ENCODE measurements around the gene PLEKHS1. TPM values are rescaled to one million over a fixed set of nuclear protein-coding genes. Genes with fewer than 3 reads are reported as not detected.
"Not testable (repeated sequence)": the region's sequence is repeated elsewhere in the genome, so short reads cannot be mapped to it uniquely, and the experiment has no call there.

Gene PLEKHS1
- total RNA-seq, 4 donors from 2014 or later: not detected

GRCh38 chr10:113806503-113806902 is 55.0 kb downstream of the PLEKHS1 start:
- intact Hi-C loops (cut with DNase I; ENCODE audit: low total_unique reads) (no loop called here), in situ Hi-C loops (cut with MboI; ENCODE audit: low sequenced_read_pairs in 4 of 4) (no loop called here)
- Histone ChIP-seq H3K36me3 (no peaks in the 10 kb centered on the region), H3K4me1 (no peaks in the 10 kb centered on the region), H3K27me3 (peaks cover 0 to 4% (median 0%) of the 10 kb centered on the region in 3 donors), H3K4me3 (no peak overlapping the region), H3K9me3 (no peaks in the 10 kb centered on the region), H3K27ac (no peak overlapping the region)
- no peak for ATAC-seq
- no peak for DNase-seq
- TF ChIP-seq CTCF (IDR thresholded peaks at IDR 0.05 in 4 of 5, conservative IDR thresholded peaks at IDR 0.05 in 1 of 5): no peak
- TF ChIP-seq POLR2A (IDR thresholded peaks at IDR 0.05): no peak

DNA sequence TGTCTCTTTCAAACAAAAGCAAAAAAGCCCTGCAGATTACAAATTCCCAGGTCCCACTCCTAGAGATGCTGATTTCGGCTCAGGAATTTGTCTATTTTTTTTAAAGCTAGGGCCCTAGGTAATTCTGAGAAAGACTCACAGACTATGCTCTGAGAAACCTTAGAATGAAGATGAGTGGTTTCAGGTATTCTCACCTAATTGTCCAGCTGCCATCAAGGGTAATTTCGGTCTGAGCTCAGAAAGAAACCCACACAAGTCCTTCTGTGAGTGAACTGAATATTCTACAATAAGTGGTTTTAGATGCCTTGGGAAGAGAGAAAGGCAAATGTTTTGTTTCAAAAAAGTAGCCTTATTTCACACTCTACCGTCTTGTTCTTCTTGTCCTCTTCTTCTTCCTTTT is 56.7 kb downstream of the PLEKHS1 start:
- Histone ChIP-seq H3K9me3 (no peaks in the 10 kb centered on the region), H3K4me3 (no peak overlapping the region), H3K36me3 (no peaks in the 10 kb centered on the region), H3K4me1 (no peaks in the 10 kb centered on the region), H3K27me3 (peaks cover 0 to 4% (median 0%) of the 10 kb centered on the region in 3 donors), H3K27ac (no peak overlapping the region)
- ATAC-seq (no peak), DNase-seq (no peak)
- in situ Hi-C loops (cut with MboI; ENCODE audit: low sequenced_read_pairs in 4 of 4) (no loop called here), intact Hi-C loops (cut with DNase I; ENCODE audit: low total_unique reads) (no loop called here)
- TF ChIP-seq POLR2A (IDR thresholded peaks at IDR 0.05) (no peak), CTCF (IDR thresholded peaks at IDR 0.05 in 4 of 5, conservative IDR thresholded peaks at IDR 0.05 in 1 of 5) (no peak)

DNA sequence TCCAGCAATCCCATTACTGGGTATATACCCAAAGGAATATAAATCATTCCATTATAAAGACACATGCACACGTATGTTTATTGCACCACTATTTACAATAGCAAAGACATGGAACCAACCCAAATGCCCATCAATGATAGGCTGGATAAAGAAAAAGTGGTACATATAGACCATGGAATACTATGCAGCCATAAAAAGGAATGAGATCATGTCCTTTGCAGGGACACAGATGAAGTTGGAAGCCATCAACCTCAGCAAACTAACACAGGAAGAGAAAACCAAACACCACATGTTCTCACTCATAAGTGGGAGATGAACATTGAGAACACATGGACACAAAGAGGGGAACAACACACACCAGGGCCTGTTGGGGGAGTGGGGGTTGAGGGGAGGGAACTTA is 63.2 kb downstream of the PLEKHS1 start:
- H3K4me3 ChIP-seq; H3K36me3 ChIP-seq; intact Hi-C loops (cut with DNase I; ENCODE audit: low total_unique reads); DNase-seq; H3K27me3 ChIP-seq; H3K9me3 ChIP-seq; in situ Hi-C loops (cut with MboI; ENCODE audit: low sequenced_read_pairs in 4 of 4); H3K27ac ChIP-seq; ATAC-seq; H3K4me1 ChIP-seq: not testable (repeated sequence)

GRCh38 chr10:113819989-113820388 is 68.5 kb downstream of the PLEKHS1 start:
- TF ChIP-seq CTCF (IDR thresholded peaks at IDR 0.05 in 4 of 5, conservative IDR thresholded peaks at IDR 0.05 in 1 of 5) (no peak), POLR2A (IDR thresholded peaks at IDR 0.05) (no peak)
- in situ Hi-C loops (cut with MboI; ENCODE audit: low sequenced_read_pairs in 4 of 4): no loop called here

GRCh38 chr10:113820507-113820906 is 69.0 kb downstream of the PLEKHS1 start:
- no peaks in the 10 kb centered on the region for H3K36me3 ChIP-seq
- no peaks in the 10 kb centered on the region for H3K4me1 ChIP-seq
- DNase-seq (no peak), ATAC-seq (no peak)
- intact Hi-C loops (cut with DNase I; ENCODE audit: low total_unique reads) (no loop called here), in situ Hi-C loops (cut with MboI; ENCODE audit: low sequenced_read_pairs in 4 of 4) (no loop called here)
- TF ChIP-seq POLR2A (IDR thresholded peaks at IDR 0.05): no peak
- TF ChIP-seq CTCF (IDR thresholded peaks at IDR 0.05 in 4 of 5, conservative IDR thresholded peaks at IDR 0.05 in 1 of 5): no peak
- no peak overlapping the region for H3K27ac ChIP-seq
- H3K27me3 ChIP-seq: no peaks in the 10 kb centered on the region
- H3K9me3 ChIP-seq: no peaks in the 10 kb centered on the region
- no peak overlapping the region for H3K4me3 ChIP-seq

More at GRCh38 chr10:113819989-113820388, 68.5 kb downstream of the PLEKHS1 start:
- ATAC-seq: no peak
- no peak overlapping the region for H3K27ac ChIP-seq
- H3K4me1 ChIP-seq: no peaks in the 10 kb centered on the region
- no peak overlapping the region for H3K4me3 ChIP-seq
- intact Hi-C loops (cut with DNase I; ENCODE audit: low total_unique reads): no loop called here
- DNase-seq: no peak
- H3K9me3 ChIP-seq: no peaks in the 10 kb centered on the region
- H3K27me3 ChIP-seq: no peaks in the 10 kb centered on the region
- H3K36me3 ChIP-seq: no peaks in the 10 kb centered on the region

GRCh38 chr10:113821306-113821705 is 69.8 kb downstream of the PLEKHS1 start:
- H3K36me3 ChIP-seq; H3K27ac ChIP-seq; H3K27me3 ChIP-seq; DNase-seq; ATAC-seq; H3K4me3 ChIP-seq; intact Hi-C loops (cut with DNase I; ENCODE audit: low total_unique reads); H3K4me1 ChIP-seq; H3K9me3 ChIP-seq; in situ Hi-C loops (cut with MboI; ENCODE audit: low sequenced_read_pairs in 4 of 4): not testable (repeated sequence)
